H1 (cell line): ENCODE data around the gene NYAP2. TPM values are rescaled to one million over a fixed set of nuclear protein-coding genes. Genes with fewer than 3 reads are reported as not detected.

Experiments
- CTCF ChIA-PET: fragments of 300-600 bp; sonication (Branson Sonifier 250); formaldehyde crosslinking; loops from one replicate; lab custom pipeline; 2021; ENCODE audit not compliant: partially characterized antibody; lab: Charles Lee
- POLR2A ChIA-PET: fragments of 300-600 bp; sonication (Branson Sonifier 250); formaldehyde crosslinking; loops from one replicate; lab custom pipeline; 2021; ENCODE audit warnings: inconsistent platforms; ENCODE audit not compliant: partially characterized antibody; lab: Charles Lee
- DNase-seq, 2 experiments: peaks; one replicate each; pipeline versions ENCODE4 v3.0.0 to v3.0.0-alpha.2; 2010 to 2022; ENCODE audit warnings: low spot score in 2 of 2, low read depth in 1 of 2, mixed read lengths in 1 of 2
- FAIRE-seq: peaks from 2 replicates; lab custom pipeline; 2011; peaks lifted over from hg19 to GRCh38; lab: Jason Lieb, UNC
- H2AFZ ChIP-seq: 2 replicates; pipeline ENCODE4 v1.8.1; 2012; ENCODE audit warnings: low read length, inconsistent platforms
- H2AK5ac ChIP-seq: 2 replicates; pipeline ENCODE4 v1.6.1; 2013; ENCODE audit warnings: low read depth, low read length
- H2BK120ac ChIP-seq: replicated peaks from 2 replicates; pipeline ENCODE3; 2013; ENCODE audit warnings: low read depth, low read length, inconsistent platforms
- H2BK12ac ChIP-seq: 2 replicates; pipeline ENCODE4 v1.6.1; 2013; ENCODE audit warnings: low read depth, low read length
- H2BK15ac ChIP-seq: 2 replicates; pipeline ENCODE4 v1.6.1; 2013; ENCODE audit warnings: low read length
- H2BK20ac ChIP-seq: 2 replicates; pipeline ENCODE4 v1.6.1; 2013; ENCODE audit warnings: low read length
- H2BK5ac ChIP-seq: 2 replicates; pipeline ENCODE4 v1.6.1; 2013; ENCODE audit warnings: low read depth, low read length
- H3K14ac ChIP-seq: 2 replicates; pipeline ENCODE4 v1.6.1; 2013; ENCODE audit warnings: inconsistent platforms; ENCODE audit not compliant: insufficient read length
- H3K18ac ChIP-seq: 2 replicates; pipeline ENCODE4 v1.6.1; 2013; ENCODE audit warnings: low read length; ENCODE audit errors: extremely low read depth
- H3K23ac ChIP-seq: 2 replicates; pipeline ENCODE4 v1.6.1; 2013; ENCODE audit warnings: inconsistent platforms; ENCODE audit not compliant: insufficient read length
- H3K23me2 ChIP-seq: 2 replicates; pipeline ENCODE4 v1.6.1; 2013; ENCODE audit warnings: low read depth, low read length
- H3K27ac ChIP-seq: 2 replicates; pipeline ENCODE4 v1.6.1; 2011; ENCODE audit warnings: low read depth, low read length, inconsistent platforms
- H3K27me3 ChIP-seq, 4 experiments: replicated peaks in 1 of 4; 1 replicate in 1 of 4; 2 replicates in 3 of 4; pipeline versions ENCODE4 v1.6.1 to v1.8.1; 2011 to 2013; ENCODE audit warnings: low read length in 3 of 4, mild to moderate bottlenecking in 3 of 4, inconsistent platforms in 2 of 4, mixed read lengths in 2 of 4, moderate library complexity in 1 of 4; ENCODE audit not compliant: control insufficient read depth in 3 of 4, insufficient read depth in 3 of 4; ENCODE audit errors: extremely low read depth in 1 of 4
- H3K36me3 ChIP-seq, 4 experiments: 2 replicates each; pipeline versions ENCODE4 v1.6.1 to v1.8.1; 2011 to 2013; ENCODE audit warnings: mild to moderate bottlenecking in 4 of 4, low read length in 3 of 4, moderate library complexity in 2 of 4, control low read depth in 1 of 4, inconsistent platforms in 1 of 4; ENCODE audit not compliant: insufficient read depth in 4 of 4, control insufficient read depth in 2 of 4
- H3K4ac ChIP-seq: replicated peaks from 2 replicates; pipeline ENCODE3; 2013; ENCODE audit warnings: low read length, low read depth, mixed read lengths, inconsistent platforms; ENCODE audit not compliant: insufficient read length
- H3K4me1 ChIP-seq, 4 experiments: replicated peaks in 1 of 4; 1 replicate in 1 of 4; 2 replicates in 3 of 4; pipeline versions ENCODE4 v1.6.1 to v1.8.1; 2011 to 2013; ENCODE audit warnings: low read length in 3 of 4, inconsistent platforms in 2 of 4, mixed read lengths in 1 of 4; ENCODE audit not compliant: insufficient read depth in 4 of 4, control insufficient read depth in 3 of 4
- H3K4me2 ChIP-seq, 2 experiments: 2 replicates each; pipeline versions ENCODE4 v1.6.1 to v1.8.1; 2011 to 2013; ENCODE audit warnings: low read depth in 2 of 2, low read length in 2 of 2, control low read depth in 1 of 2, inconsistent platforms in 1 of 2, mild to moderate bottlenecking in 1 of 2; ENCODE audit not compliant: insufficient read depth in 1 of 2
- H3K4me3 ChIP-seq, 4 experiments: fragments of 200-600, 300-600 bp in 1 of 4; sonication (generic), shearing (Covaris generic), sonication (Bioruptor Twin) in 1 of 4; 2 replicates each; pipeline versions ENCODE4 v1.5.1 to v1.8.1; 2011 to 2016; ENCODE audit warnings: low read length in 4 of 4, low read depth in 3 of 4, control low read depth in 2 of 4, inconsistent platforms in 2 of 4, mild to moderate bottlenecking in 2 of 4, mixed read lengths in 1 of 4, moderate library complexity in 1 of 4; ENCODE audit not compliant: insufficient read depth in 2 of 4; ENCODE audit errors: extremely low read depth in 1 of 4
- H3K56ac ChIP-seq: replicated peaks from 2 replicates; pipeline ENCODE3; 2013; ENCODE audit warnings: low read depth, mild to moderate bottlenecking, mixed read lengths, low read length, inconsistent platforms; ENCODE audit not compliant: insufficient read length
- H3K79me1 ChIP-seq: 2 replicates; pipeline ENCODE4 v1.6.1; 2013; ENCODE audit warnings: low read depth, low read length, control low read depth
- H3K79me2 ChIP-seq, 2 experiments: 2 replicates each; pipeline versions ENCODE4 v1.6.1 to v1.8.1; 2012 to 2013; ENCODE audit warnings: low read length in 2 of 2, mild to moderate bottlenecking in 2 of 2, inconsistent platforms in 1 of 2; ENCODE audit not compliant: insufficient read depth in 2 of 2, control insufficient read depth in 1 of 2
- H3K9ac ChIP-seq, 4 experiments: replicated peaks in 1 of 4; 1 replicate in 1 of 4; 2 replicates in 3 of 4; pipeline versions ENCODE4 v1.6.1 to v1.8.1; 2011 to 2013; ENCODE audit warnings: low read depth in 3 of 4, low read length in 3 of 4, control low read depth in 2 of 4, mild to moderate bottlenecking in 2 of 4, moderate library complexity in 2 of 4, inconsistent platforms in 1 of 4; ENCODE audit errors: extremely low read depth in 1 of 4
- H3K9me3 ChIP-seq, 2 experiments: 2 replicates each; pipeline versions ENCODE4 v1.6.1 to v1.8.1; 2012 to 2013; ENCODE audit warnings: mild to moderate bottlenecking in 2 of 2, moderate library complexity in 2 of 2, control low read depth in 1 of 2, inconsistent platforms in 1 of 2, low read depth in 1 of 2, low read length in 1 of 2, mixed read lengths in 1 of 2; ENCODE audit not compliant: insufficient read depth in 2 of 2
- H4K20me1 ChIP-seq, 2 experiments: replicated peaks in 1 of 2; 2 replicates each; pipeline versions ENCODE3 to v1.8.1; 2011 to 2013; ENCODE audit warnings: inconsistent platforms in 2 of 2, low read length in 2 of 2, mild to moderate bottlenecking in 1 of 2; ENCODE audit not compliant: insufficient read depth in 2 of 2, control insufficient read depth in 1 of 2
- H4K5ac ChIP-seq: 2 replicates; pipeline ENCODE4 v1.6.1; 2013; ENCODE audit warnings: low read length, low read depth, mixed read lengths, inconsistent platforms; ENCODE audit not compliant: insufficient read length
- H4K8ac ChIP-seq: 2 replicates; pipeline ENCODE4 v1.8.0; 2013; ENCODE audit warnings: mild to moderate bottlenecking, moderate library complexity, low read length, inconsistent platforms; ENCODE audit not compliant: insufficient read depth; ENCODE audit errors: extremely low read depth
- H4K91ac ChIP-seq: replicated peaks from 2 replicates; pipeline ENCODE3; 2013; ENCODE audit warnings: low read length, mixed read lengths, inconsistent platforms; ENCODE audit not compliant: insufficient read length
- JUND ChIP-seq: IDR thresholded peaks from 2 replicates; pipeline ENCODE4 v1.6.1; 2011; ENCODE audit warnings: mild to moderate bottlenecking, improper control_type of control experiment, low read length
- RAD21 ChIP-seq, 2 experiments: IDR thresholded peaks in 1 of 2; conservative IDR thresholded peaks in 1 of 2; 2 replicates each; pipeline ENCODE4 v1.6.1; 2011; ENCODE audit warnings: low read depth in 2 of 2, low read length in 2 of 2, improper control_type of control experiment in 1 of 2, inconsistent platforms in 1 of 2, mild to moderate bottlenecking in 1 of 2, moderate library complexity in 1 of 2
- SP1 ChIP-seq: IDR thresholded peaks from 2 replicates; pipeline ENCODE4 v1.6.1; 2011; ENCODE audit warnings: low read depth, low read length
- TAF1 ChIP-seq: IDR thresholded peaks from 2 replicates; pipeline ENCODE4 v1.6.1; 2011; ENCODE audit warnings: mild to moderate bottlenecking, low read depth, low read length
- ZNF274 ChIP-seq: IDR thresholded peaks from 2 replicates; pipeline ENCODE4 v1.7.0; 2012; ENCODE audit warnings: low read length, borderline replicate concordance; ENCODE audit errors: extremely low read depth
- polyA plus RNA-seq, 7 experiments: library from polyadenylated mRNA; depleted of rRNA in 3 of 7; stranded (reverse) in 5 of 7; unstranded in 2 of 7; fragments of >200 nt in 5 of 7; fragments of 200-250 nt in 2 of 7; gene quantifications; 1 replicate in 5 of 7; 2 replicates in 1 of 7; 4 replicates in 1 of 7; pipeline versions ENCODE4 v1.2.1 to v1.2.3, GENCODE V29; 2011 to 2013; ENCODE audit warnings: missing spikeins in 2 of 7, mixed read lengths in 2 of 7
- total RNA-seq: library from RNA; stranded (reverse); fragmentation: NEBNext Ultra II Directional; extraction: Animal tissue kit (Norgen Biotek cat#: 25700); gene quantifications from 2 replicates; pipeline ENCODE4 v1.2.1, GENCODE V29; 2021

The NYAP2 gene
- total and polyA plus RNA-seq, 2 of the 8 experiments (the other 6 are each of a cell fraction or from before 2014, with no cell fraction given), result not detected

DNA sequence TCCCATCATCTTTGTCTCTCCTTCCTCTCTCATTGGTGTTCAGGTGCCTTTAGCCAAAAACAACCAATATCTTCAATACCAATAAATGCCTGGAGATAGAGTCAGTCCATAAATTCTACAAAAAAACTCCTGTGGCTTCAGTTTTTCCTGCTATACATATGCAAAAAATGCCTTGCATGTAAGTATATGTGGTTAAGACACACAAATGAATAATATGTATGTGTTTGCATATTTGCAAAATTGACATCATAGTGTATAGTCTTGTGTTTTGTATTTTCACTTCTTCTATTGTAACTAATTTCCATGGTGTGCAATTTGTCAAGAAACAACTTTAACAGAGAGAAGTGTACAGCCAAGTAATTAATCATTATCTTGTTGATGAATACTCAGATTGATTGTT, 115.5 kb downstream of the NYAP2 start:
- H4K5ac ChIP-seq, result no peak overlapping the region
- H4K20me1 ChIP-seq, result no peaks in the 10 kb centered on the region
- FAIRE-seq (no peak), DNase-seq (no peak)
- H2BK12ac ChIP-seq, result no peak overlapping the region
- no peak overlapping the region for H3K23ac ChIP-seq
- no peak overlapping the region for H3K9ac ChIP-seq
- H3K4me1 ChIP-seq, result no peaks in the 10 kb centered on the region; a peak in 1 of 7 replicates
- no peak overlapping the region for H2BK20ac ChIP-seq
- H2AK5ac ChIP-seq, result no peak overlapping the region
- no peak overlapping the region for H4K91ac ChIP-seq
- no peak overlapping the region for H3K27ac ChIP-seq
- H2BK15ac ChIP-seq, result no peak overlapping the region
- H3K4me2 ChIP-seq, result no peak overlapping the region
- no peak overlapping the region for H2BK120ac ChIP-seq
- H3K27me3 ChIP-seq, result no peaks in the 10 kb centered on the region
- TF ChIP-seq TAF1 (no peak), SP1 (no peak), ZNF274 (no peak), JUND (no peak), RAD21 (IDR thresholded peaks at IDR 0.05 in 1 of 2, conservative IDR thresholded peaks at IDR 0.05 in 1 of 2; ENCODE audit: low read depth in 2 of 2, low read length in 2 of 2) (no peak)
- H3K79me1 ChIP-seq, result no peaks in the 10 kb centered on the region
- H3K18ac ChIP-seq, result no peak overlapping the region
- H3K79me2 ChIP-seq, result no peaks in the 10 kb centered on the region
- POLR2A ChIA-PET, result no interaction called here
- H4K8ac ChIP-seq, result no peak overlapping the region
- no peak overlapping the region for H3K4me3 ChIP-seq
- H2AFZ ChIP-seq, result no peak overlapping the region
- H3K14ac ChIP-seq, result no peak overlapping the region
- no peak overlapping the region for H3K56ac ChIP-seq
- no peak overlapping the region for H3K4ac ChIP-seq
- H3K9me3 ChIP-seq, result no peaks in the 10 kb centered on the region
- CTCF ChIA-PET, result no interaction called here
- H3K36me3 ChIP-seq, result no peaks in the 10 kb centered on the region
- no peak overlapping the region for H2BK5ac ChIP-seq
- H3K23me2 ChIP-seq, result no peaks in the 10 kb centered on the region; the same call in 1 of the 2 replicates
